ENCODE results near the gene GLYATL1.

The GLYATL1 gene

GRCh38 chr11:58926695-58927094 is 12.6 kb upstream of the GLYATL1 start:
- DNase-seq (ENCODE audit: low spot score): no peak

- no peak for DNase-seq (ENCODE audit: low spot score)
These were observed 11.7 kb upstream of the GLYATL1 start for GRCh38 chr11:58927393-58928106.

GRCh38 chr11:58928107-58928499 is 11.2 kb upstream of the GLYATL1 start:
- DNase-seq (ENCODE audit: low spot score): no peak

GRCh38 chr11:58928691-58929090 is 10.6 kb upstream of the GLYATL1 start:
- no peak for DNase-seq (ENCODE audit: low spot score)

GRCh38 chr11:58930926-58931325 is 8.4 kb upstream of the GLYATL1 start:
- DNase-seq (ENCODE audit: low spot score): no peak

- DNase-seq (ENCODE audit: low spot score): no peak
These were observed 5.6 kb upstream of the GLYATL1 start for GRCh38 chr11:58933661-58934060.

- no peak for DNase-seq (ENCODE audit: low spot score)
These were observed 4.3 kb upstream of the GLYATL1 start for GRCh38 chr11:58934945-58935513.

GRCh38 chr11:58938398-58938797 is 890 bp upstream of the GLYATL1 start:
- DNase-seq (ENCODE audit: low spot score): no peak

GRCh38 chr11:58940028-58940427 is 740 bp downstream of the GLYATL1 start:
- DNase-seq (ENCODE audit: low spot score): no peak

- DNase-seq (ENCODE audit: low spot score): no peak
These were observed 2.5 kb downstream of the GLYATL1 start for GRCh38 chr11:58941838-58942237.

- no peak for DNase-seq (ENCODE audit: low spot score)
These were observed 6.4 kb downstream of the GLYATL1 start for GRCh38 chr11:58945663-58946062.

- DNase-seq (ENCODE audit: low spot score): no peak
These were observed 9.9 kb downstream of the GLYATL1 start for GRCh38 chr11:58949184-58949583.

- no peak for DNase-seq (ENCODE audit: low spot score)
These were observed 18.6 kb downstream of the GLYATL1 start for GRCh38 chr11:58957922-58958321.

- DNase-seq (ENCODE audit: low spot score): peak; percentile 44
These were observed 19.2 kb downstream of the GLYATL1 start for GRCh38 chr11:58958500-58958899.

GRCh38 chr11:58963551-58964104 is 24.3 kb downstream of the GLYATL1 start:
- no peak for DNase-seq (ENCODE audit: low spot score)

- no peak for DNase-seq (ENCODE audit: low spot score)
These were observed 26.1 kb downstream of the GLYATL1 start for GRCh38 chr11:58965246-58965985.

- no peak for DNase-seq (ENCODE audit: low spot score)
These were observed 29.0 kb downstream of the GLYATL1 start for GRCh38 chr11:58968251-58968711.

- DNase-seq (ENCODE audit: low spot score): no peak
These were observed 38.2 kb downstream of the GLYATL1 start for GRCh38 chr11:58977470-58977869.

GRCh38 chr11:58979222-58979621 is 39.9 kb downstream of the GLYATL1 start:
- DNase-seq (ENCODE audit: low spot score): no peak

- DNase-seq (ENCODE audit: low spot score): no peak
These were observed 41.0 kb downstream of the GLYATL1 start for GRCh38 chr11:58980159-58980843.

GRCh38 chr11:58992489-58992888 is 53.2 kb downstream of the GLYATL1 start:
- DNase-seq (ENCODE audit: low spot score): no peak

GRCh38 chr11:58994171-58994570 is 54.9 kb downstream of the GLYATL1 start:
- no peak for DNase-seq (ENCODE audit: low spot score)

Measured in hematopoietic multipotent progenitor cell treated with erythropoietin and hydrocortisone succinate and interleukin-3 and kit ligand, for 15 days (in vitro differentiated cells).